Mesenchymal stem cell (in vitro differentiated cells and primary cell): ENCODE data around the gene P2RX7.

Experiments
- DNase-seq: peaks from one replicate; pipeline ENCODE4 v3.0.0-alpha.2; 2013
- H2AFZ ChIP-seq: one replicate; pipeline ENCODE4 v1.6.1; 2013; ENCODE audit warnings: low read depth, mild to moderate bottlenecking, control low read depth, inconsistent platforms, low read length, moderate library complexity
- H2AK5ac ChIP-seq: 2 replicates; pipeline ENCODE4 v1.6.1; 2013; ENCODE audit warnings: low read length, moderate library complexity, mild to moderate bottlenecking, inconsistent platforms; ENCODE audit not compliant: severe bottlenecking
- H2BK120ac ChIP-seq: one replicate; pipeline ENCODE4 v1.6.1; 2013; ENCODE audit warnings: low read depth, mild to moderate bottlenecking, inconsistent platforms, low read length, moderate library complexity
- H2BK12ac ChIP-seq, 2 experiments: one replicate each; pipeline ENCODE4 v1.6.1; 2013; ENCODE audit warnings: inconsistent platforms in 2 of 2, low read length in 2 of 2, mild to moderate bottlenecking in 2 of 2, moderate library complexity in 2 of 2, control low read depth in 1 of 2
- H2BK15ac ChIP-seq: one replicate; pipeline ENCODE4 v1.6.1; 2013; ENCODE audit warnings: mild to moderate bottlenecking, low read depth, inconsistent platforms; ENCODE audit not compliant: poor library complexity, severe bottlenecking
- H2BK5ac ChIP-seq: 2 replicates; pipeline ENCODE4 v1.6.1; 2013; ENCODE audit warnings: low read depth, mild to moderate bottlenecking, low read length, control low read depth, inconsistent platforms; ENCODE audit not compliant: poor library complexity, severe bottlenecking
- H3K14ac ChIP-seq, 2 experiments: one replicate each; pipeline ENCODE4 v1.6.1; 2013; ENCODE audit warnings: inconsistent platforms in 2 of 2, low read length in 2 of 2, control low read depth in 1 of 2, mild to moderate bottlenecking in 1 of 2, moderate library complexity in 1 of 2
- H3K18ac ChIP-seq, 2 experiments: one replicate each; pipeline ENCODE4 v1.6.1; 2013; ENCODE audit warnings: inconsistent platforms in 2 of 2, low read length in 2 of 2, control low read depth in 1 of 2, low read depth in 1 of 2, mild to moderate bottlenecking in 1 of 2
- H3K23ac ChIP-seq, 2 experiments: one replicate each; pipeline ENCODE4 v1.6.1; 2013; ENCODE audit warnings: inconsistent platforms in 2 of 2, low read length in 2 of 2, mild to moderate bottlenecking in 2 of 2, moderate library complexity in 2 of 2, control low read depth in 1 of 2
- H3K27ac ChIP-seq: 2 replicates; pipeline ENCODE4 v1.5.1; 2013; ENCODE audit warnings: mild to moderate bottlenecking, moderate library complexity, low read length, control low read depth, inconsistent platforms; ENCODE audit not compliant: poor library complexity, severe bottlenecking
- H3K27me3 ChIP-seq, 2 experiments: 2 replicates each; pipeline versions ENCODE4 v1.6.1 to v1.7.0; 2013; ENCODE audit warnings: low read length in 2 of 2, mild to moderate bottlenecking in 2 of 2, moderate library complexity in 2 of 2, control low read depth in 1 of 2, inconsistent platforms in 1 of 2; ENCODE audit not compliant: control insufficient read depth in 1 of 2, insufficient read depth in 1 of 2
- H3K36me3 ChIP-seq, 2 experiments: 2 replicates each; pipeline versions ENCODE4 v1.6.1 to v1.7.0; 2013; ENCODE audit warnings: low read length in 2 of 2, control low read depth in 1 of 2, inconsistent platforms in 1 of 2, low read depth in 1 of 2, mild to moderate bottlenecking in 1 of 2; ENCODE audit not compliant: insufficient read depth in 2 of 2, control insufficient read depth in 1 of 2
- H3K4ac ChIP-seq, 2 experiments: one replicate each; pipeline ENCODE4 v1.6.1; 2013; ENCODE audit warnings: inconsistent platforms in 2 of 2, low read length in 2 of 2, mild to moderate bottlenecking in 2 of 2, moderate library complexity in 2 of 2, control low read depth in 1 of 2, low read depth in 1 of 2
- H3K4me1 ChIP-seq: 2 replicates; pipeline ENCODE4 v1.6.1; 2013; ENCODE audit warnings: low read depth, low read length, control low read depth; ENCODE audit not compliant: control insufficient read depth, insufficient read depth
- H3K4me2 ChIP-seq: 2 replicates; pipeline ENCODE4 v1.6.1; 2013; ENCODE audit warnings: low read length, mild to moderate bottlenecking, inconsistent platforms; ENCODE audit not compliant: poor library complexity, severe bottlenecking
- H3K4me3 ChIP-seq, 2 experiments: 2 replicates each; pipeline versions ENCODE4 v1.5.1 to v1.7.0; 2013; ENCODE audit warnings: low read length in 2 of 2, mild to moderate bottlenecking in 2 of 2, control low read depth in 1 of 2, low read depth in 1 of 2; ENCODE audit not compliant: insufficient read depth in 1 of 2
- H3K79me1 ChIP-seq: replicated peaks from 2 replicates; pipeline ENCODE4 v1.6.1; 2013; ENCODE audit warnings: mild to moderate bottlenecking, control low read depth, low read length, inconsistent platforms; ENCODE audit not compliant: poor library complexity, severe bottlenecking
- H3K9ac ChIP-seq: 2 replicates; pipeline ENCODE4 v1.7.0; 2013; ENCODE audit warnings: mild to moderate bottlenecking, low read length, moderate library complexity
- H3K9me3 ChIP-seq: 2 replicates; pipeline ENCODE4 v1.7.0; 2013; ENCODE audit warnings: mild to moderate bottlenecking, low read length; ENCODE audit not compliant: control insufficient read depth
- H4K8ac ChIP-seq: one replicate; pipeline ENCODE4 v1.6.1; 2013; ENCODE audit warnings: inconsistent platforms, mild to moderate bottlenecking, low read length, moderate library complexity
- H4K91ac ChIP-seq: one replicate; pipeline ENCODE4 v1.6.1; 2013; ENCODE audit warnings: mild to moderate bottlenecking, low read length, inconsistent platforms
- WGBS: methylation state at CpG from one replicate; pipeline ENCODE4 v1.1.7; 2013; ENCODE audit warnings: mixed read lengths; 5-methylcytosine and 5-hydroxymethylcytosine counted together

P2RX7 gene

DNA sequence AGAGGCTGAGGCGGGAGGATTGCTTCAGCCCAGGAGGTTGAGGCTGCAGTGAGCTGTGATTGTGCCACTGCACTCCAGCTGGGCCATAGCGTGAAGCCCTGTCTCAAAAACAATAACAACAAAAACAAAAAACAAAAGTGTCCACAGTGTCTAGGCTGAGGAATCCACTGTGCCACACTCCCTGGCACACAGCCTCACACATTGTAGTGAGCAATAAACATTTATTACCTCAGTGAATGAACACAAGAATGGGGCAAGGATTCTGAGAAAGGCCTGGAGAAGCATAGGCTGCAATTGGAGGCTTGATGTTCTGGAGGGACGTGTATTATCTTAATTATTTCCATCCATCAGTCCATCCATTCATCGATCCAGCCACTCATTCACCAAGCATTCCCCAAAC, 17.1 kb upstream of the P2RX7 start:
- no peak overlapping the region for H3K4me3 ChIP-seq
- no peak overlapping the region for H3K18ac ChIP-seq
- no peak overlapping the region for H3K27ac ChIP-seq
- no peaks in the 10 kb centered on the region for H3K9me3 ChIP-seq
- no peak overlapping the region for H4K8ac ChIP-seq
- H4K91ac ChIP-seq: no peak overlapping the region
- H3K4me2 ChIP-seq: no peak overlapping the region
- no peak overlapping the region for H3K9ac ChIP-seq
- no peaks in the 10 kb centered on the region for H3K36me3 ChIP-seq
- H3K14ac ChIP-seq: no peak overlapping the region
- no peak overlapping the region for H3K23ac ChIP-seq
- no peak overlapping the region for H2BK120ac ChIP-seq
- no peak overlapping the region for H2BK12ac ChIP-seq
- H3K4ac ChIP-seq: no peak overlapping the region
- peaks cover 10 to 16% of the 10 kb centered on the region in 2 experiments for H3K27me3 ChIP-seq
- no peaks in the 10 kb centered on the region for H3K4me1 ChIP-seq
- 81% methylated on average over 3 of the region's 4 CpGs for WGBS
- no peak overlapping the region for H2AFZ ChIP-seq
- no peaks in the 10 kb centered on the region for H3K79me1 ChIP-seq
- no peak for DNase-seq
- no peak overlapping the region for H2AK5ac ChIP-seq
- no peak overlapping the region for H2BK15ac ChIP-seq
- no peak overlapping the region for H2BK5ac ChIP-seq

GRCh38 chr12:121116318-121117225, 16.1 kb upstream of the P2RX7 start:
- no peak overlapping the region for H3K18ac ChIP-seq
- H2AK5ac ChIP-seq: no peak overlapping the region
- H3K4me3 ChIP-seq: no peak overlapping the region
- H3K79me1 ChIP-seq: no peaks in the 10 kb centered on the region
- no peak overlapping the region for H3K4me2 ChIP-seq
- no peak overlapping the region for H3K14ac ChIP-seq
- H3K4me1 ChIP-seq: no peaks in the 10 kb centered on the region
- H3K9ac ChIP-seq: no peak overlapping the region
- no peak overlapping the region for H2BK15ac ChIP-seq
- H2AFZ ChIP-seq: no peak overlapping the region
- 66% methylated on average over 4 of the region's 4 CpGs for WGBS
- H4K8ac ChIP-seq: no peak overlapping the region
- H3K36me3 ChIP-seq: no peaks in the 10 kb centered on the region
- no peak for DNase-seq
- H3K27me3 ChIP-seq: peaks cover 15 to 26% of the 10 kb centered on the region in 2 experiments
- no peaks in the 10 kb centered on the region for H3K9me3 ChIP-seq
- no peak overlapping the region for H2BK12ac ChIP-seq
- H2BK5ac ChIP-seq: no peak overlapping the region
- no peak overlapping the region for H2BK120ac ChIP-seq
- H3K23ac ChIP-seq: no peak overlapping the region
- no peak overlapping the region for H3K4ac ChIP-seq
- H3K27ac ChIP-seq: no peak overlapping the region
- H4K91ac ChIP-seq: no peak overlapping the region

DNA sequence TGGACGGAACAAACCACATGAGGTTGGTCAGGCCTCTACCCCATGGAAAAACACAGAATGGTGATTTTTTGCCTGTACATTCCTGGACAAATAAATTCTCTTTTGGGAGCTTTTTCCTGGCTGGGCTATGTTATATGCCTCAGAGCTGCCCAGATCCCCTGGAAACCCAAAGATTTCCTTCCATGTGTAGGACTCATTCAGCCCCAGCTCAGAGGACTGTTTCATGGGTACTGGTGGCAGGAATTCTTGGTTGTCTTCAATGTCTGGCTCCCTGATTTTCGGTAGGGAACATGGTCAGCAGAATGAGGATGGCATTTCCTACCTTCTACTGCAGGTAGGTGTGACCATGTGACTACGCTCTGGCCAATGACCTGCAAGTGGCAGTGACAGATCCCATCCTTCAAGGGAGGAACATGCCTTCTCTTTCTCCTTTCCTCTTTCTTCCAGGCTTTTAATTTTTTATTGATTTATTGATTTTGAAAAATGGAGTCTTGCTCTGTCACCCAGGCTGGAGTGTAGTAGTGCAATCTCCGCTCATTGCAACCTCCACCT, 15.4 kb upstream of the P2RX7 start:
- no peaks in the 10 kb centered on the region for H3K79me1 ChIP-seq
- no peak overlapping the region for H2BK12ac ChIP-seq
- no peak overlapping the region for H4K8ac ChIP-seq
- no peak overlapping the region for H3K9ac ChIP-seq
- no peak overlapping the region for H2AK5ac ChIP-seq
- H3K27me3 ChIP-seq: peaks cover 16 to 32% of the 10 kb centered on the region in 2 experiments
- H3K9me3 ChIP-seq: no peaks in the 10 kb centered on the region
- no peak overlapping the region for H4K91ac ChIP-seq
- H3K4me2 ChIP-seq: no peak overlapping the region
- H3K4ac ChIP-seq: no peak overlapping the region
- peak overlapping the region in 1 of 2 experiments; percentile 18 for H3K14ac ChIP-seq
- H3K18ac ChIP-seq: no peak overlapping the region
- H2BK15ac ChIP-seq: no peak overlapping the region
- H2BK5ac ChIP-seq: no peak overlapping the region
- no peak overlapping the region for H3K4me3 ChIP-seq
- H3K27ac ChIP-seq: no peak overlapping the region
- H3K36me3 ChIP-seq: no peaks in the 10 kb centered on the region
- no peak for DNase-seq
- no peaks in the 10 kb centered on the region for H3K4me1 ChIP-seq
- no peak overlapping the region for H3K23ac ChIP-seq
- no peak overlapping the region for H2AFZ ChIP-seq
- 82% methylated on average over 3 of the region's 4 CpGs for WGBS
- H2BK120ac ChIP-seq: no peak overlapping the region

GRCh38 chr12:121120323-121120722, 12.4 kb upstream of the P2RX7 start:
- H2AFZ ChIP-seq: no peak overlapping the region
- no peak overlapping the region for H2BK5ac ChIP-seq
- no peak overlapping the region for H3K23ac ChIP-seq
- no peak overlapping the region for H2AK5ac ChIP-seq
- H3K4me3 ChIP-seq: no peak overlapping the region
- no peak overlapping the region for H2BK12ac ChIP-seq
- H3K9ac ChIP-seq: no peak overlapping the region
- no peak for DNase-seq
- H3K27me3 ChIP-seq: peaks cover 16 to 39% of the 10 kb centered on the region in 2 experiments
- H3K27ac ChIP-seq: no peak overlapping the region
- H3K9me3 ChIP-seq: no peaks in the 10 kb centered on the region
- peaks cover 4% of the 10 kb centered on the region for H3K4me1 ChIP-seq
- H2BK120ac ChIP-seq: no peak overlapping the region
- WGBS: 78% methylated on average over 3 of the region's 6 CpGs
- H3K4ac ChIP-seq: no peak overlapping the region
- H4K91ac ChIP-seq: no peak overlapping the region
- no peaks in the 10 kb centered on the region for H3K79me1 ChIP-seq
- no peak overlapping the region for H4K8ac ChIP-seq
- H2BK15ac ChIP-seq: no peak overlapping the region
- H3K14ac ChIP-seq: no peak overlapping the region
- H3K36me3 ChIP-seq: no peaks in the 10 kb centered on the region
- H3K18ac ChIP-seq: no peak overlapping the region
- H3K4me2 ChIP-seq: no peak overlapping the region
